ENCODE data around the gene IQCK. TPM values are rescaled to one million over a fixed set of nuclear protein-coding genes. Genes with fewer than 3 reads are reported as not detected.

IQCK gene
- total RNA-seq, 2 donors from 2014 or later, result 26.0 to 42.2 TPM

DNA sequence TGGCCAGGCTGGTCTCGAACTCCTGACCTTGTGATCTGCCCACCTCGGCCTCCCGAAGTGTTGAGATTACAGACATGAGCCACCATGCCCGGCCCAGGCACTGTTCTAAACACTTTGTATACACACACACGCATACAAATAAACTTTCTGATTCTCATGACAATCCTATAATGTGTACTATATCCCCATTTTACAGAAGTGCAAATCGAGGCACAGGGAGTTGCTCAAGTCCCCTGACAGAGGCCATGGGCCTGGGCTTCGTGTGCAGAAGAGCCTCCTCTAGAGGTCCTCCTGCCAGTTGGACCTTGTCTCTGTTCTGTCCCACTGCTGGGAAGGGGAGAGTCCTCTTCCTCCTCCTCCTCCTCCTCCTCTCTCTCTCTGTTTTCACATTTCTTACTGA lies 176.5 kb downstream of the IQCK start:
- H3K4me1 ChIP-seq (replicated peaks), result no peaks in the 10 kb centered on the region
- no peaks in the 10 kb centered on the region for H3K27me3 ChIP-seq (replicated peaks; ENCODE audit: insufficient read depth)
- intact Hi-C loops (cut with DNase I), result no loop called here
- no peaks in the 10 kb centered on the region for H3K9me3 ChIP-seq
- H3K27ac ChIP-seq, result no peak overlapping the region
- TF ChIP-seq POLR2A (IDR thresholded peaks at IDR 0.05) (no peak), POLR2AphosphoS5 (IDR thresholded peaks at IDR 0.05) (no peak)
- TF ChIP-seq, protein P1, sequence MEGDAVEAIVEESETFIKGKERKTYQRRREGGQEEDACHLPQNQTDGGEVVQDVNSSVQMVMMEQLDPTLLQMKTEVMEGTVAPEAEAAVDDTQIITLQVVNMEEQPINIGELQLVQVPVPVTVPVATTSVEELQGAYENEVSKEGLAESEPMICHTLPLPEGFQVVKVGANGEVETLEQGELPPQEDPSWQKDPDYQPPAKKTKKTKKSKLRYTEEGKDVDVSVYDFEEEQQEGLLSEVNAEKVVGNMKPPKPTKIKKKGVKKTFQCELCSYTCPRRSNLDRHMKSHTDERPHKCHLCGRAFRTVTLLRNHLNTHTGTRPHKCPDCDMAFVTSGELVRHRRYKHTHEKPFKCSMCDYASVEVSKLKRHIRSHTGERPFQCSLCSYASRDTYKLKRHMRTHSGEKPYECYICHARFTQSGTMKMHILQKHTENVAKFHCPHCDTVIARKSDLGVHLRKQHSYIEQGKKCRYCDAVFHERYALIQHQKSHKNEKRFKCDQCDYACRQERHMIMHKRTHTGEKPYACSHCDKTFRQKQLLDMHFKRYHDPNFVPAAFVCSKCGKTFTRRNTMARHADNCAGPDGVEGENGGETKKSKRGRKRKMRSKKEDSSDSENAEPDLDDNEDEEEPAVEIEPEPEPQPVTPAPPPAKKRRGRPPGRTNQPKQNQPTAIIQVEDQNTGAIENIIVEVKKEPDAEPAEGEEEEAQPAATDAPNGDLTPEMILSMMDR (IDR thresholded peaks at IDR 0.05), result no peak
- no peak overlapping the region for H3K4me3 ChIP-seq
- H3K36me3 ChIP-seq, result no peaks in the 10 kb centered on the region
- 96% methylated on average over 7 of the region's 7 CpGs for WGBS
- no peak for DNase-seq (ENCODE audit: low spot score)

DNA sequence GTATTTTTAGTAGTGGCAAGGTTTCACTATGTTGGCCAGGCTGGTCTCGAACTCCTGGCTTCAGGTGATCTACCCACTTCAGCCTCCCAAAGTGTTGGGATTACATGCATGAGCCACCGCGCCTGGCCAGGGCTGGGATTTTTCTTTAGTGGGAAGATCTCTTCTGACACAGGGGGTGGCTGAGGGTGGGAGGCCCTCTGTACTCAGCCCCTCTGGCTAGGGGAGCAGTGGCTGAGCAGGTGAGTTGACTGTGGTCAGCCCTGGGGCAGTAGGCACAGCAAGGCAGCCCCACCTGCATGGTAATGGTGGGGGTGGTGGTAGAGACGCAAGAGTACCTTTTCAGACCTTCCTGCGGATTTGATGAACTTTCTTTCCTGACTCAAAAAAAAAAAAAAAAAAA lies 178.9 kb downstream of the IQCK start:
- no peak for TF ChIP-seq POLR2A (IDR thresholded peaks at IDR 0.05)
- no peak for TF ChIP-seq POLR2AphosphoS5 (IDR thresholded peaks at IDR 0.05)
- TF ChIP-seq, protein P1 (IDR thresholded peaks at IDR 0.05), result no peak
- no peak overlapping the region for H3K4me3 ChIP-seq
- H3K27me3 ChIP-seq (replicated peaks; ENCODE audit: insufficient read depth), result no peaks in the 10 kb centered on the region
- H3K9me3 ChIP-seq, result no peaks in the 10 kb centered on the region
- intact Hi-C loops (cut with DNase I), result no loop called here
- 94% methylated on average over 5 of the region's 5 CpGs for WGBS
- no peaks in the 10 kb centered on the region for H3K4me1 ChIP-seq (replicated peaks)
- DNase-seq (ENCODE audit: low spot score), result no peak
- no peak overlapping the region for H3K27ac ChIP-seq
- no peaks in the 10 kb centered on the region for H3K36me3 ChIP-seq

DNA sequence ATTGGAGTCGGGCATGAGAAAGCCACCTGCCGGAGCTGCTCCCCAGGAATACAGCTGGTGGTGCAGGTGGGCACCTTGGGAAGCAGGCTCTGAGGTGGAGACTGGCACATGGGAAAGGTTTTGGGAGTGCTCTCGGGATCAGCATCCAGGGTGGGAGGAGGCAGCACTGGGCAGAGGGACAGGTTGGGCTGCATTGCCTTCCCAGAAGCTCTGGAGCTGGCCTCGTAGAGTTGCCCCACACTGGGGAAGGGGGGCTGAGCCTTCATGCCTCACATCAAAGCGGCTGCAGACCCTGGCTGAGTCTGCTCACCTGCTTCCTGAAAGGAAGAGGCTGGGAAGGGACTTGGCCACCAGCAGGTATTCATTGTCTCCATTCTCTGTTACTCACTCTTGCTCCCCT lies 180.1 kb downstream of the IQCK start:
- intact Hi-C loops (cut with DNase I), result no loop called here
- Histone ChIP-seq H3K27me3 (replicated peaks; ENCODE audit: insufficient read depth) (no peaks in the 10 kb centered on the region), H3K27ac (no peak overlapping the region), H3K4me1 (replicated peaks) (no peaks in the 10 kb centered on the region), H3K36me3 (no peaks in the 10 kb centered on the region), H3K4me3 (no peak overlapping the region), H3K9me3 (no peaks in the 10 kb centered on the region)
- TF ChIP-seq, protein P1 (IDR thresholded peaks at IDR 0.05), result no peak
- TF ChIP-seq POLR2A (IDR thresholded peaks at IDR 0.05) (no peak), POLR2AphosphoS5 (IDR thresholded peaks at IDR 0.05) (no peak)
- 78% methylated on average over 5 of the region's 5 CpGs for WGBS
- DNase-seq (ENCODE audit: low spot score), result no peak

DNA sequence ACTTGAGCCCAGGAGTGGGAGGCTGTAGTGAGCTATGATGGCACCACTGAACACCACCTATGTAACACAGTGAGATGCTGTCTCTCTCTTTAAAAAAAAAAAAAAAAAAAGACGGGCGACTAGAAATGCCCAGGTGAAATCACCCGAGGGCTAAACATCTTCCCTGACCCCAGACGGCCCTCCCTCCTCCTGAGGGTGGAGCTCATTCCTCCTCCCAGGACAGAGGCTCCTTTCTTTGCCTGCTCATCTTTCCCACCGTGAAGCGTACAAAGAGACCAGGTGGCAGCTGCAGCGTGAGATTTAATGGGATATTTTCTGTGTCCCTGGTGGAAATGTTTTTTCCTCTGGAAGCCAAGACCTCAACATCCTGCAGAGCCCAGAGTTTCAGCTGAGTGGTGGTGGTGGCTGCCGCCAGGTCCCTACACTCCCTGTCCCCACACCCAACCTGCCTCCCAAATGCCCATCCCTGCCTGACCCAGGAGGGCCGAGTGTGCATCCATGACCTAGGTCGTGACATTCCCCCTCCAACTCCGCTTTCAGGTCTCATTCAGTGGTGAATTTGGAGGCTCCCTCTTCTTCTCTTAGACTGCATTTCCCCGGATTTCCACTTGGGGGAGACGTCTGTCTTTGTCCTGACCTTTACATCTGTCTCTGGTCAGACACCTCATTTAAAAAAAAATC lies 181.0 kb downstream of the IQCK start:
- no peak for TF ChIP-seq POLR2A (IDR thresholded peaks at IDR 0.05)
- TF ChIP-seq, protein P1 (IDR thresholded peaks at IDR 0.05), result peak; percentile 40 to 66 (median 57)
- TF ChIP-seq POLR2AphosphoS5 (IDR thresholded peaks at IDR 0.05), result no peak
- peak; percentile 39 for DNase-seq (ENCODE audit: low spot score)
- WGBS, result 6% methylated on average over 13 of the region's 13 CpGs
- no peaks in the 10 kb centered on the region for H3K36me3 ChIP-seq
- no peaks in the 10 kb centered on the region for H3K27me3 ChIP-seq (replicated peaks; ENCODE audit: insufficient read depth)
- H3K27ac ChIP-seq, result no peak overlapping the region
- no peaks in the 10 kb centered on the region for H3K9me3 ChIP-seq
- intact Hi-C loops (cut with DNase I), result no loop called here
- no peak overlapping the region for H3K4me3 ChIP-seq
- no peaks in the 10 kb centered on the region for H3K4me1 ChIP-seq (replicated peaks)

DNA sequence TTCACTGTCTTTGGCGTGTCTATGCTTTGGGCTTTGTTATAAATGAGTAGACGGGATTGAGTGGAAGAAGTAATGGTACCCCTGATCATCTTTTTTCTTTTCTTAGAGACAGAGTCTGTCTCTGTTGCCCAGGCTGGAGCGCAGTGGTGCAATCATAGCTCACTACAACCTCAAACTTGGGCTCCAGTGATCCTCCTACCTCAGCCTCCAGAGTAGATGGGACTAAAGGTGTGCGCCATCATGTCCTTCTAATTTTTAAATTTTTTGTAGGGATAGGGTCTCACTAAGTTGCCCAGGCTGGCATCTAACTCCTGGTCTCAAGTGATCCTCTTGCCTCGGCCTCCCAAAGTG lies 181.5 kb downstream of the IQCK start:
- intact Hi-C loops (cut with DNase I), result no loop called here

More for the DNA sequence above, 181.5 kb downstream of the IQCK start:
- DNase-seq (ENCODE audit: low spot score), result no peak
- no peaks in the 10 kb centered on the region for H3K4me1 ChIP-seq (replicated peaks)
- H3K4me3 ChIP-seq, result no peak overlapping the region
- H3K27ac ChIP-seq, result no peak overlapping the region
- H3K36me3 ChIP-seq, result no peaks in the 10 kb centered on the region
- WGBS, result 59% methylated on average over 5 of the region's 5 CpGs
- no peaks in the 10 kb centered on the region for H3K9me3 ChIP-seq
- H3K27me3 ChIP-seq (replicated peaks; ENCODE audit: insufficient read depth), result no peaks in the 10 kb centered on the region
- no peak for TF ChIP-seq POLR2A (IDR thresholded peaks at IDR 0.05)
- TF ChIP-seq, protein P1 (IDR thresholded peaks at IDR 0.05), result no peak
